GM12878 (cell line): ENCODE data around the gene CXCL6.
A peak's percentile ranks its signal among the peaks of the same experiment; 100 is the strongest.

Experiments
- CEBPB ChIP-seq, 2 experiments: fragments of 150-350 bp in 1 of 2; IDR thresholded peaks; 2 replicates each; pipeline ENCODE4 v1.6.1; 2012 to 2014; ENCODE audit warnings: low read depth in 2 of 2, low read length in 2 of 2, borderline replicate concordance in 1 of 2, inconsistent platforms in 1 of 2
- CTCF ChIP-seq, 3 experiments: IDR thresholded peaks in 2 of 3; conservative IDR thresholded peaks in 1 of 3; 2 replicates each; pipeline ENCODE4 v1.5.1; 2011; ENCODE audit warnings: low read depth in 3 of 3, low read length in 3 of 3, mild to moderate bottlenecking in 3 of 3, control low read depth in 2 of 3, moderate library complexity in 2 of 3, inconsistent platforms in 1 of 3, mixed read lengths in 1 of 3; ENCODE audit not compliant: control insufficient read depth in 2 of 3, insufficient read depth in 1 of 3; ENCODE audit errors: extremely low read depth in 1 of 3
- DPF2 ChIP-seq: fragments of 450-650 bp; IDR thresholded peaks from 2 replicates; pipeline ENCODE4 v1.6.1; 2017; ENCODE audit warnings: mild to moderate bottlenecking
- NBN ChIP-seq: fragments of 450-650 bp; IDR thresholded peaks from 2 replicates; pipeline ENCODE4 v1.6.1; 2016
- POLR2A ChIP-seq: IDR thresholded peaks from 2 replicates; pipeline ENCODE4 v1.6.1; 2011; ENCODE audit warnings: low read depth, mild to moderate bottlenecking, low read length
- POLR2AphosphoS2 ChIP-seq: IDR thresholded peaks from 2 replicates; pipeline ENCODE4 v1.6.1; 2011; ENCODE audit warnings: low read depth, mild to moderate bottlenecking, low read length, improper control_type of control experiment, moderate library complexity
- RFX5 ChIP-seq: IDR thresholded peaks from 2 replicates; pipeline ENCODE4 v1.6.1; 2011; ENCODE audit warnings: low read depth, low read length, improper control_type of control experiment
- SMC3 ChIP-seq: IDR thresholded peaks from 2 replicates; pipeline ENCODE4 v1.6.1; 2011; ENCODE audit warnings: low read length, improper control_type of control experiment, borderline replicate concordance
- TCF12 ChIP-seq: IDR thresholded peaks from 2 replicates; pipeline ENCODE4 v1.6.1; 2011; ENCODE audit warnings: low read depth, mild to moderate bottlenecking, low read length
- YY1 ChIP-seq: IDR thresholded peaks from 2 replicates; pipeline ENCODE4 v1.6.1; 2011; ENCODE audit warnings: low read depth, mild to moderate bottlenecking, low read length

DNA sequence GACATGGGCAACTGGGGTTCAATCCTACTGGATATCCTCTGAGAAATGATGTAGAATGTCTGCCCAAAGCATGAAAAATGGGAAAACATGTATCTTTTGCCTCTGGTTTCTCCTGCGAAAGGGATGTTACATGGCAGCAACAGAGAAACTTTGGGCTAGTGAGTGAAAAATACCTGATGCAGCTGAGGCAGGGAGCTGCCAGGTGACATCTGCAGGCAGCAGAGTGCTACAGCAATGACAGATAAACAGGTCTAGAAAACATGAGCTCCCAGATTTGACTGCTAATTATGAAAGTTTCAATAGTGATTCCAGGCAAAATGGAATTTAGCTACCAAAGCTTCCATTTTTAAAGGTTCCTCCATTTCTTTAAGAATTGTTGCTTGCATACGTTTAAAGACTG lies 27.9 kb downstream of the CXCL6 start:
- no peak for TF ChIP-seq DPF2
- no peak for TF ChIP-seq NBN
- TF ChIP-seq CEBPB (IDR thresholded peaks at IDR 0.05; ENCODE audit: borderline replicate concordance in 1 of 2, low read depth in 2 of 2, low read length in 2 of 2): no peak
- no peak for TF ChIP-seq YY1
- no peak for TF ChIP-seq POLR2A
- TF ChIP-seq TCF12: no peak
- TF ChIP-seq RFX5: no peak
- TF ChIP-seq POLR2AphosphoS2: no peak
- peak; percentile 60; the same call in 1 of the 2 replicates for TF ChIP-seq SMC3
- TF ChIP-seq CTCF (IDR thresholded peaks at IDR 0.05 in 2 of 3, conservative IDR thresholded peaks at IDR 0.05 in 1 of 3; ENCODE audit: control insufficient read depth in 2 of 3, extremely low read depth in 1 of 3, insufficient read depth in 1 of 3, low read depth in 3 of 3, low read length in 3 of 3): peak; percentile 46 to 66 (median 57)
